IMR-90 (cell line): Measurements from ENCODE around the gene NPAS2. TPM values are rescaled to one million over a fixed set of nuclear protein-coding genes. Genes with fewer than 3 reads are reported as not detected.

Source experiments
- ATAC-seq: fragments of 200-7000 bp; cut with Tn5 transposase; 2 replicates; pipeline ENCODE4 v1.9.1; 2020; ENCODE audit warnings: low read depth, mild to moderate bottlenecking, moderate library complexity
- BruUV-seq: library from RNA; stranded (reverse); fragments of 400-500 nt; replicated peaks from 2 replicates; lab custom pipeline; 2021; lab: Mats Ljungman, UMichigan
- CTCF ChIA-PET: fragments of 300-600 bp; formaldehyde crosslinking; extraction: SDS; loops from one replicate; lab custom pipeline; 2021; ENCODE audit warnings: antibody characterized with exemption; lab: Yijun Ruan, JAX
- POLR2A ChIA-PET: fragments of 300-600 bp; sonication (Branson Sonifier 250); formaldehyde crosslinking; loops from one replicate; lab custom pipeline; 2022; ENCODE audit warnings: antibody characterized with exemption; ENCODE audit not compliant: unreplicated experiment; lab: Charles Lee
- DNase-seq: peaks from one replicate; pipeline ENCODE4 v3.0.0; 2013
- H2AFZ ChIP-seq: replicated peaks from 2 replicates; pipeline ENCODE3; 2013; ENCODE audit warnings: low read length, mild to moderate bottlenecking; ENCODE audit not compliant: poor library complexity
- H2AK5ac ChIP-seq: 2 replicates; pipeline ENCODE4 v1.6.1; 2013; ENCODE audit warnings: low read depth, low read length, inconsistent platforms
- H2AK9ac ChIP-seq: replicated peaks from 2 replicates; pipeline ENCODE3; 2013; ENCODE audit warnings: mild to moderate bottlenecking, low read depth, low read length, moderate library complexity; ENCODE audit not compliant: poor library complexity
- H2BK120ac ChIP-seq: 2 replicates; pipeline ENCODE4 v1.6.1; 2013; ENCODE audit warnings: low read depth, low read length, inconsistent platforms
- H2BK15ac ChIP-seq: 3 replicates; pipeline ENCODE4 v1.6.1; 2013; ENCODE audit warnings: low read depth, low read length, inconsistent platforms
- H2BK20ac ChIP-seq: 2 replicates; pipeline ENCODE4 v1.6.1; 2013; ENCODE audit warnings: low read depth, mild to moderate bottlenecking, inconsistent platforms, low read length, moderate library complexity
- H2BK5ac ChIP-seq: 2 replicates; pipeline ENCODE4 v1.6.1; 2013; ENCODE audit warnings: mild to moderate bottlenecking, low read depth, low read length, inconsistent platforms; ENCODE audit not compliant: poor library complexity, severe bottlenecking
- H3K14ac ChIP-seq: replicated peaks from 2 replicates; pipeline ENCODE4 v1.6.1; 2013; ENCODE audit warnings: low read depth, low read length, inconsistent platforms
- H3K18ac ChIP-seq: 2 replicates; pipeline ENCODE4 v1.6.1; 2013; ENCODE audit warnings: low read depth, low read length, control low read depth
- H3K23ac ChIP-seq: 2 replicates; pipeline ENCODE4 v1.6.1; 2013; ENCODE audit warnings: low read depth, low read length, inconsistent platforms
- H3K27ac ChIP-seq: 2 replicates; pipeline ENCODE4 v1.5.1; 2013; ENCODE audit warnings: mild to moderate bottlenecking, control low read depth, low read length; ENCODE audit not compliant: insufficient read depth
- H3K27me3 ChIP-seq: 2 replicates; pipeline ENCODE4 v1.6.1; 2013; ENCODE audit warnings: low read length; ENCODE audit not compliant: control insufficient read depth, insufficient read depth
- H3K36me3 ChIP-seq: 2 replicates; pipeline ENCODE4 v1.6.1; 2013; ENCODE audit warnings: low read length, mixed read lengths; ENCODE audit not compliant: control insufficient read depth, insufficient read depth
- H3K4ac ChIP-seq: 2 replicates; pipeline ENCODE4 v1.6.1; 2013; ENCODE audit warnings: low read depth, low read length, inconsistent platforms
- H3K4me1 ChIP-seq: 2 replicates; pipeline ENCODE4 v1.6.1; 2013; ENCODE audit warnings: low read length, mixed read lengths; ENCODE audit not compliant: control insufficient read depth, insufficient read depth
- H3K4me2 ChIP-seq: 2 replicates; pipeline ENCODE4 v1.6.1; 2013; ENCODE audit warnings: low read depth, mild to moderate bottlenecking, control low read depth, low read length, moderate library complexity
- H3K4me3 ChIP-seq: 2 replicates; pipeline ENCODE4 v1.5.1; 2013; ENCODE audit warnings: low read depth, mild to moderate bottlenecking, control low read depth, low read length, moderate library complexity; ENCODE audit not compliant: insufficient read depth
- H3K56ac ChIP-seq: 2 replicates; pipeline ENCODE4 v1.6.1; 2013; ENCODE audit warnings: low read length, inconsistent platforms; ENCODE audit not compliant: insufficient read depth; ENCODE audit errors: extremely low read depth
- H3K79me1 ChIP-seq, 2 experiments: 2 replicates each; pipeline ENCODE4 v1.6.1; 2013; ENCODE audit warnings: low read length in 2 of 2, inconsistent platforms in 1 of 2, low read depth in 1 of 2
- H3K9ac ChIP-seq: 2 replicates; pipeline ENCODE4 v1.6.1; 2013; ENCODE audit warnings: low read depth, low read length, control low read depth
- H3K9me1 ChIP-seq: 2 replicates; pipeline ENCODE4 v1.6.1; 2013; ENCODE audit warnings: low read length, inconsistent platforms; ENCODE audit not compliant: insufficient read depth
- H3K9me3 ChIP-seq: 2 replicates; pipeline ENCODE4 v1.6.1; 2013; ENCODE audit warnings: low read length; ENCODE audit not compliant: control insufficient read depth, insufficient read depth
- H4K20me1 ChIP-seq: 2 replicates; pipeline ENCODE4 v1.6.1; 2013; ENCODE audit warnings: low read length, inconsistent platforms; ENCODE audit not compliant: insufficient read depth
- H4K5ac ChIP-seq: 2 replicates; pipeline ENCODE4 v1.6.1; 2013; ENCODE audit warnings: mild to moderate bottlenecking, low read depth, low read length, control low read depth
- H4K8ac ChIP-seq, 2 experiments: 2 replicates each; pipeline ENCODE4 v1.6.1; 2013; ENCODE audit warnings: low read depth in 2 of 2, low read length in 2 of 2, control low read depth in 1 of 2, inconsistent platforms in 1 of 2
- H4K91ac ChIP-seq: 2 replicates; pipeline ENCODE4 v1.6.1; 2013; ENCODE audit warnings: low read depth, low read length, inconsistent platforms; ENCODE audit not compliant: insufficient read depth
- BHLHE40 ChIP-seq: fragments of 150-350 bp; IDR thresholded peaks from 2 replicates; pipeline ENCODE4 v1.6.1; 2016; ENCODE audit warnings: mild to moderate bottlenecking, low read depth, low read length
- CEBPB ChIP-seq: IDR thresholded peaks from 2 replicates; pipeline ENCODE4 v1.6.1; 2012; ENCODE audit warnings: low read depth, low read length, improper control_type of control experiment
- FOS ChIP-seq: fragments of 150-350 bp; IDR thresholded peaks from 2 replicates; pipeline ENCODE4 v1.6.1; 2016; ENCODE audit warnings: low read depth, low read length
- MAFK ChIP-seq: IDR thresholded peaks from 2 replicates; pipeline ENCODE4 v1.6.1; 2012; ENCODE audit warnings: low read depth, low read length, improper control_type of control experiment
- MAZ ChIP-seq: IDR thresholded peaks from 2 replicates; pipeline ENCODE4 v1.6.1; 2012; ENCODE audit warnings: low read depth, mild to moderate bottlenecking, low read length, improper control_type of control experiment, moderate library complexity, borderline replicate concordance
- MXI1 ChIP-seq: IDR thresholded peaks from 2 replicates; pipeline ENCODE4 v1.6.1; 2012; ENCODE audit warnings: low read depth, mild to moderate bottlenecking, low read length, moderate library complexity, borderline replicate concordance
- NFE2L2 ChIP-seq: fragments of 150-350 bp; IDR thresholded peaks from 2 replicates; pipeline ENCODE4 v1.6.1; 2016; ENCODE audit warnings: low read depth, mild to moderate bottlenecking, low read length
- RAD21 ChIP-seq: IDR thresholded peaks from 2 replicates; pipeline ENCODE4 v1.6.1; 2012; ENCODE audit warnings: low read length, improper control_type of control experiment
- RCOR1 ChIP-seq: IDR thresholded peaks from 2 replicates; pipeline ENCODE4 v1.6.1; 2012; ENCODE audit warnings: mild to moderate bottlenecking, low read length, improper control_type of control experiment; ENCODE audit not compliant: insufficient replicate concordance
- RFX5 ChIP-seq: IDR thresholded peaks from 2 replicates; pipeline ENCODE4 v1.8.0; 2012; ENCODE audit warnings: low read depth, mild to moderate bottlenecking, low read length, moderate library complexity
- SMC3 ChIP-seq: fragments of 150-350 bp; IDR thresholded peaks from 2 replicates; pipeline ENCODE4 v1.6.1; 2016; ENCODE audit warnings: low read depth, mild to moderate bottlenecking, antibody characterized with exemption, low read length, moderate library complexity
- WGBS, 2 experiments: methylation state at CpG; one replicate each; pipeline versions ENCODE4 v1.1.5 to v1.1.7; 2013; ENCODE audit warnings: missing lambda C conversion rate in 2 of 2; ENCODE audit not compliant: insufficient read length in 1 of 2; ENCODE audit errors: extremely low coverage in 2 of 2; 5-methylcytosine and 5-hydroxymethylcytosine counted together
- dilution Hi-C: fragments of 300-500 bp; cut with HindIII; formaldehyde crosslinking; loops from one replicate; pipeline ENCODE4 v1.14.3; 2018; ENCODE audit warnings: low sequenced_read_pairs; ENCODE audit not compliant: unreplicated experiment
- in situ Hi-C: fragments of 300-500 bp; cut with MboI; formaldehyde crosslinking; loops from 3 replicates; pipeline ENCODE4 v1.14.3; 2019; ENCODE audit warnings: low sequenced_read_pairs, inconsistent platforms, mixed read lengths
- intact Hi-C: fragments of 100-400 bp; cut with micrococcal nuclease; formaldehyde crosslinking; loops from 2 replicates; pipeline ENCODE4 v1.10.0; 2022
- polyA plus RNA-seq, 3 experiments: library from polyadenylated mRNA; depleted of rRNA; stranded (reverse); fragments of >200 nt; gene quantifications; 2 replicates each; pipeline ENCODE4 v1.2.3, GENCODE V29; 2012; ENCODE audit warnings: low replicate concordance in 1 of 3
- total RNA-seq: library from RNA; depleted of rRNA; stranded (reverse); fragments of >200 nt; gene quantifications from 2 replicates; pipeline ENCODE4 v1.2.3, GENCODE V29; 2012
- TF ChIP-seq, protein P1 (sequence below): fragments of 150-350 bp; IDR thresholded peaks from 2 replicates; pipeline ENCODE4 v1.6.1; 2017; ENCODE audit warnings: mild to moderate bottlenecking, antibody characterized with exemption, low read length, low read depth
- TF ChIP-seq, protein P2 (sequence below): fragments of 150-350 bp; IDR thresholded peaks from 2 replicates; pipeline ENCODE4 v1.6.1; 2016; ENCODE audit warnings: low read depth, mild to moderate bottlenecking, low read length, moderate library complexity, borderline replicate concordance
- TF ChIP-seq, protein P3 (sequence below): conservative IDR thresholded peaks from 2 replicates; pipeline ENCODE4 v1.5.1; 2012; ENCODE audit warnings: mild to moderate bottlenecking, low read depth, low read length, improper control_type of control experiment

Gene NPAS2
- total and polyA plus RNA-seq, 2 of the 4 experiments (the other 2 are of a cell fraction), result 5.2 to 14.8 TPM

DNA sequence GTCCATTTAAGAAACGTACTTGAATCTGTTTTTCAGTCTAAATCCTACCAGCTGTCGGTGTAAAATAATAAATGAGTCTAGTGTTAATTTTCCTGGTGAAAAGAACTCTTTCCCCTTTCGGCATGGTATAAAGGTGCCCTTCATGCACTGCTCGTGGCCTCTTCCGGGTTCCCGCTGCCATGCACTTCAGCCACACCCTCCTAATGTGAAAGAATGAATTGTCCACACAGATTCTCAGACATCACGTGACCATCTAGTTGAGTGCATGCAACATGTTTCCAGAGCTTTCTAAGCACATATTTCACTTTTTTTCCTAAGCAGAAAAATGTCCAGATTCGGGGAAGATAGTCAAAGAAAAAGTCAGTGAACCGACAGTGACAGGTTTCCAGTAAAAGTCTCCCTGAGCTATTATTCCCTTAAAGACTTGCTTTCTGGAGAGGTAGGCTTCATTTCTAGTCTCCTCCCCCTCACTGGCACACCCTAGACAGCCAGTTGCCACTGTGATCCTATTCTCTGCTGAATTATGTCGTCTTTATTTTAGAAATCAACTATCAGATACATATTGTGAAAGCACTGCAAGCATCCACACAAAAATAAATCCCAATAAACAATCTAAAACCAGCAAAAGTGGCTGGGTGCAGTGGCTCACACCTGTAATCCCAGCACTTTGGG lies 116.3 kb downstream of the NPAS2 start:
- H3K4me2 ChIP-seq, result no peak overlapping the region

More for the DNA sequence above, 116.3 kb downstream of the NPAS2 start:
- Histone ChIP-seq H2AK5ac (no peak overlapping the region), H3K9ac (no peak overlapping the region), H3K4me1 (peaks cover 6% of the 10 kb centered on the region), H4K5ac (no peak overlapping the region), H3K14ac (0 out of 2 replicates have a peak overlapping the region, but pooled peaks have one; percentile 12), H3K36me3 (peaks cover 4% of the 10 kb centered on the region), H3K4me3 (no peak overlapping the region), H3K56ac (no peak overlapping the region), H2AFZ (no peak overlapping the region), H4K20me1 (peaks cover 3% of the 10 kb centered on the region; the same call in 1 of the 2 replicates), H3K18ac (no peak overlapping the region), H3K23ac (no peak overlapping the region), H3K79me1 (no peaks in the 10 kb centered on the region), H4K8ac (peak overlapping the region in 1 of 2 experiments; percentile 31; a peak in 1 of 4 replicates), H3K9me1 (peaks cover 14% of the 10 kb centered on the region), H2BK5ac (no peak overlapping the region), H2BK20ac (peak overlapping the region; percentile 38; the same call in 1 of the 2 replicates), H2BK15ac (no peak overlapping the region), H4K91ac (no peak overlapping the region; the same call in 1 of the 2 replicates), H2AK9ac (no peak overlapping the region), H2BK120ac (no peak overlapping the region), H3K27me3 (no peaks in the 10 kb centered on the region), H3K4ac (no peak overlapping the region), H3K9me3 (no peaks in the 10 kb centered on the region), H3K27ac (no peak overlapping the region)
- ChIA-PET POLR2A (no interaction called here), CTCF (no interaction called here)
- 88% methylated on average over 6 of the region's 10 CpGs; no CpG with 5 or more reads in 1 of the 2 experiments for WGBS, 2 experiments
- dilution Hi-C loops (no loop called here), in situ Hi-C loops (no loop called here), intact Hi-C loops (no loop called here)
- DNase-seq (no peak), ATAC-seq (no peak)
- BruUV-seq, result no TSS peak
- TF ChIP-seq RFX5, result no peak
- no peak for TF ChIP-seq MAZ
- TF ChIP-seq RAD21, result no peak
- no peak for TF ChIP-seq MAFK
- no peak for TF ChIP-seq BHLHE40
- TF ChIP-seq, protein P1, sequence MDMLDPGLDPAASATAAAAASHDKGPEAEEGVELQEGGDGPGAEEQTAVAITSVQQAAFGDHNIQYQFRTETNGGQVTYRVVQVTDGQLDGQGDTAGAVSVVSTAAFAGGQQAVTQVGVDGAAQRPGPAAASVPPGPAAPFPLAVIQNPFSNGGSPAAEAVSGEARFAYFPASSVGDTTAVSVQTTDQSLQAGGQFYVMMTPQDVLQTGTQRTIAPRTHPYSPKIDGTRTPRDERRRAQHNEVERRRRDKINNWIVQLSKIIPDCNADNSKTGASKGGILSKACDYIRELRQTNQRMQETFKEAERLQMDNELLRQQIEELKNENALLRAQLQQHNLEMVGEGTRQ, result no peak
- no peak for TF ChIP-seq SMC3
- TF ChIP-seq CEBPB, result no peak
- TF ChIP-seq NFE2L2, result no peak
- no peak for TF ChIP-seq MXI1
- TF ChIP-seq, protein P2, sequence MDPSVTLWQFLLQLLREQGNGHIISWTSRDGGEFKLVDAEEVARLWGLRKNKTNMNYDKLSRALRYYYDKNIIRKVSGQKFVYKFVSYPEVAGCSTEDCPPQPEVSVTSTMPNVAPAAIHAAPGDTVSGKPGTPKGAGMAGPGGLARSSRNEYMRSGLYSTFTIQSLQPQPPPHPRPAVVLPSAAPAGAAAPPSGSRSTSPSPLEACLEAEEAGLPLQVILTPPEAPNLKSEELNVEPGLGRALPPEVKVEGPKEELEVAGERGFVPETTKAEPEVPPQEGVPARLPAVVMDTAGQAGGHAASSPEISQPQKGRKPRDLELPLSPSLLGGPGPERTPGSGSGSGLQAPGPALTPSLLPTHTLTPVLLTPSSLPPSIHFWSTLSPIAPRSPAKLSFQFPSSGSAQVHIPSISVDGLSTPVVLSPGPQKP, result no peak
- TF ChIP-seq RCOR1, result no peak
- TF ChIP-seq, protein P3, sequence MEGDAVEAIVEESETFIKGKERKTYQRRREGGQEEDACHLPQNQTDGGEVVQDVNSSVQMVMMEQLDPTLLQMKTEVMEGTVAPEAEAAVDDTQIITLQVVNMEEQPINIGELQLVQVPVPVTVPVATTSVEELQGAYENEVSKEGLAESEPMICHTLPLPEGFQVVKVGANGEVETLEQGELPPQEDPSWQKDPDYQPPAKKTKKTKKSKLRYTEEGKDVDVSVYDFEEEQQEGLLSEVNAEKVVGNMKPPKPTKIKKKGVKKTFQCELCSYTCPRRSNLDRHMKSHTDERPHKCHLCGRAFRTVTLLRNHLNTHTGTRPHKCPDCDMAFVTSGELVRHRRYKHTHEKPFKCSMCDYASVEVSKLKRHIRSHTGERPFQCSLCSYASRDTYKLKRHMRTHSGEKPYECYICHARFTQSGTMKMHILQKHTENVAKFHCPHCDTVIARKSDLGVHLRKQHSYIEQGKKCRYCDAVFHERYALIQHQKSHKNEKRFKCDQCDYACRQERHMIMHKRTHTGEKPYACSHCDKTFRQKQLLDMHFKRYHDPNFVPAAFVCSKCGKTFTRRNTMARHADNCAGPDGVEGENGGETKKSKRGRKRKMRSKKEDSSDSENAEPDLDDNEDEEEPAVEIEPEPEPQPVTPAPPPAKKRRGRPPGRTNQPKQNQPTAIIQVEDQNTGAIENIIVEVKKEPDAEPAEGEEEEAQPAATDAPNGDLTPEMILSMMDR, result no peak
- TF ChIP-seq FOS, result no peak
